ENCODE results near the gene WNT3A.
A peak's percentile ranks its signal among the peaks of the same experiment; 100 is the strongest.

WNT3A gene

GRCh38 chr1:228109073-228109961 is 102.5 kb downstream of the WNT3A start, which contains the start of gene MRPL55 (continued):
- TF ChIP-seq ZNF621 (tag by site-specific recombination; IDR thresholded peaks at IDR 0.05): no peak
- TF ChIP-seq ZNF394 (tag by site-specific recombination; IDR thresholded peaks at IDR 0.05; ENCODE audit: borderline replicate concordance): peak; percentile 56; the same call in 1 of the 2 replicates
- TF ChIP-seq, protein P1, sequence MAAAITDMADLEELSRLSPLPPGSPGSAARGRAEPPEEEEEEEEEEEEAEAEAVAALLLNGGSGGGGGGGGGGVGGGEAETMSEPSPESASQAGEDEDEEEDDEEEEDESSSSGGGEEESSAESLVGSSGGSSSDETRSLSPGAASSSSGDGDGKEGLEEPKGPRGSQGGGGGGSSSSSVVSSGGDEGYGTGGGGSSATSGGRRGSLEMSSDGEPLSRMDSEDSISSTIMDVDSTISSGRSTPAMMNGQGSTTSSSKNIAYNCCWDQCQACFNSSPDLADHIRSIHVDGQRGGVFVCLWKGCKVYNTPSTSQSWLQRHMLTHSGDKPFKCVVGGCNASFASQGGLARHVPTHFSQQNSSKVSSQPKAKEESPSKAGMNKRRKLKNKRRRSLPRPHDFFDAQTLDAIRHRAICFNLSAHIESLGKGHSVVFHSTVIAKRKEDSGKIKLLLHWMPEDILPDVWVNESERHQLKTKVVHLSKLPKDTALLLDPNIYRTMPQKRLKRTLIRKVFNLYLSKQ (tag by site-specific recombination; IDR thresholded peaks at IDR 0.05; ENCODE audit: borderline replicate concordance): no peak
- TF ChIP-seq GLIS2 (tag by site-specific recombination; IDR thresholded peaks at IDR 0.05): peak; percentile 99
- TF ChIP-seq, protein P2, sequence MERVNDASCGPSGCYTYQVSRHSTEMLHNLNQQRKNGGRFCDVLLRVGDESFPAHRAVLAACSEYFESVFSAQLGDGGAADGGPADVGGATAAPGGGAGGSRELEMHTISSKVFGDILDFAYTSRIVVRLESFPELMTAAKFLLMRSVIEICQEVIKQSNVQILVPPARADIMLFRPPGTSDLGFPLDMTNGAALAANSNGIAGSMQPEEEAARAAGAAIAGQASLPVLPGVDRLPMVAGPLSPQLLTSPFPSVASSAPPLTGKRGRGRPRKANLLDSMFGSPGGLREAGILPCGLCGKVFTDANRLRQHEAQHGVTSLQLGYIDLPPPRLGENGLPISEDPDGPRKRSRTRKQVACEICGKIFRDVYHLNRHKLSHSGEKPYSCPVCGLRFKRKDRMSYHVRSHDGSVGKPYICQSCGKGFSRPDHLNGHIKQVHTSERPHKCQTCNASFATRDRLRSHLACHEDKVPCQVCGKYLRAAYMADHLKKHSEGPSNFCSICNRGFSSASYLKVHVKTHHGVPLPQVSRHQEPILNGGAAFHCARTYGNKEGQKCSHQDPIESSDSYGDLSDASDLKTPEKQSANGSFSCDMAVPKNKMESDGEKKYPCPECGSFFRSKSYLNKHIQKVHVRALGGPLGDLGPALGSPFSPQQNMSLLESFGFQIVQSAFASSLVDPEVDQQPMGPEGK (tag by site-specific recombination; IDR thresholded peaks at IDR 0.05): peak; percentile 96
- TF ChIP-seq ZNF701 (tag by site-specific recombination; IDR thresholded peaks at IDR 0.05): no peak
- TF ChIP-seq SALL2 (tag by site-specific recombination; IDR thresholded peaks at IDR 0.05; ENCODE audit: borderline replicate concordance): no peak
- peak; percentile 100 for TF ChIP-seq KLF8 (tag by site-specific recombination; IDR thresholded peaks at IDR 0.05)
- TF ChIP-seq ZBTB21 (tag by site-specific recombination; IDR thresholded peaks at IDR 0.05): peak; percentile 100
- TF ChIP-seq ZNF416 (tag by site-specific recombination; IDR thresholded peaks at IDR 0.05): no peak
- TF ChIP-seq PRDM1 (tag by site-specific recombination; IDR thresholded peaks at IDR 0.05): no peak
- peak; percentile 57 for TF ChIP-seq YY1 (tag by site-specific recombination; IDR thresholded peaks at IDR 0.05)
- TF ChIP-seq ZNF18 (tag by site-specific recombination; IDR thresholded peaks at IDR 0.05): peak; percentile 44; the same call in 1 of the 2 replicates
- 0 out of 2 replicates have a peak, but pooled peaks have one; percentile 13 for TF ChIP-seq ZNF792 (tag by site-specific recombination; IDR thresholded peaks at IDR 0.05)
- TF ChIP-seq, protein P3, sequence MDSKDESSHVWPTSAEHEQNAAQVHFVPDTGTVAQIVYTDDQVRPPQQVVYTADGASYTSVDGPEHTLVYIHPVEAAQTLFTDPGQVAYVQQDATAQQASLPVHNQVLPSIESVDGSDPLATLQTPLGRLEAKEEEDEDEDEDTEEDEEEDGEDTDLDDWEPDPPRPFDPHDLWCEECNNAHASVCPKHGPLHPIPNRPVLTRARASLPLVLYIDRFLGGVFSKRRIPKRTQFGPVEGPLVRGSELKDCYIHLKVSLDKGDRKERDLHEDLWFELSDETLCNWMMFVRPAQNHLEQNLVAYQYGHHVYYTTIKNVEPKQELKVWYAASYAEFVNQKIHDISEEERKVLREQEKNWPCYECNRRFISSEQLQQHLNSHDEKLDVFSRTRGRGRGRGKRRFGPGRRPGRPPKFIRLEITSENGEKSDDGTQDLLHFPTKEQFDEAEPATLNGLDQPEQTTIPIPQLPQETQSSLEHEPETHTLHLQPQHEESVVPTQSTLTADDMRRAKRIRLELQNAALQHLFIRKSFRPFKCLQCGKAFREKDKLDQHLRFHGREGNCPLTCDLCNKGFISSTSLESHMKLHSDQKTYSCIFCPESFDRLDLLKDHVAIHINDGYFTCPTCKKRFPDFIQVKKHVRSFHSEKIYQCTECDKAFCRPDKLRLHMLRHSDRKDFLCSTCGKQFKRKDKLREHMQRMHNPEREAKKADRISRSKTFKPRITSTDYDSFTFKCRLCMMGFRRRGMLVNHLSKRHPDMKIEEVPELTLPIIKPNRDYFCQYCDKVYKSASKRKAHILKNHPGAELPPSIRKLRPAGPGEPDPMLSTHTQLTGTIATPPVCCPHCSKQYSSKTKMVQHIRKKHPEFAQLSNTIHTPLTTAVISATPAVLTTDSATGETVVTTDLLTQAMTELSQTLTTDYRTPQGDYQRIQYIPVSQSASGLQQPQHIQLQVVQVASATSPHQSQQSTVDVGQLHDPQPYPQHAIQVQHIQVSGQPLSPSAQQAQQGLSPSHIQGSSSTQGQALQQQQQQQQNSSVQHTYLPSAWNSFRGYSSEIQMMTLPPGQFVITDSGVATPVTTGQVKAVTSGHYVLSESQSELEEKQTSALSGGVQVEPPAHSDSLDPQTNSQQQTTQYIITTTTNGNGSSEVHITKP (tag by site-specific recombination; IDR thresholded peaks at IDR 0.05): peak; percentile 67
- TF ChIP-seq ZNF221 (tag by site-specific recombination; IDR thresholded peaks at IDR 0.05; ENCODE audit: borderline replicate concordance): no peak
- no peak for TF ChIP-seq ZNF530 (tag by site-specific recombination; IDR thresholded peaks at IDR 0.05; ENCODE audit: low read depth)
- TF ChIP-seq, protein P4, sequence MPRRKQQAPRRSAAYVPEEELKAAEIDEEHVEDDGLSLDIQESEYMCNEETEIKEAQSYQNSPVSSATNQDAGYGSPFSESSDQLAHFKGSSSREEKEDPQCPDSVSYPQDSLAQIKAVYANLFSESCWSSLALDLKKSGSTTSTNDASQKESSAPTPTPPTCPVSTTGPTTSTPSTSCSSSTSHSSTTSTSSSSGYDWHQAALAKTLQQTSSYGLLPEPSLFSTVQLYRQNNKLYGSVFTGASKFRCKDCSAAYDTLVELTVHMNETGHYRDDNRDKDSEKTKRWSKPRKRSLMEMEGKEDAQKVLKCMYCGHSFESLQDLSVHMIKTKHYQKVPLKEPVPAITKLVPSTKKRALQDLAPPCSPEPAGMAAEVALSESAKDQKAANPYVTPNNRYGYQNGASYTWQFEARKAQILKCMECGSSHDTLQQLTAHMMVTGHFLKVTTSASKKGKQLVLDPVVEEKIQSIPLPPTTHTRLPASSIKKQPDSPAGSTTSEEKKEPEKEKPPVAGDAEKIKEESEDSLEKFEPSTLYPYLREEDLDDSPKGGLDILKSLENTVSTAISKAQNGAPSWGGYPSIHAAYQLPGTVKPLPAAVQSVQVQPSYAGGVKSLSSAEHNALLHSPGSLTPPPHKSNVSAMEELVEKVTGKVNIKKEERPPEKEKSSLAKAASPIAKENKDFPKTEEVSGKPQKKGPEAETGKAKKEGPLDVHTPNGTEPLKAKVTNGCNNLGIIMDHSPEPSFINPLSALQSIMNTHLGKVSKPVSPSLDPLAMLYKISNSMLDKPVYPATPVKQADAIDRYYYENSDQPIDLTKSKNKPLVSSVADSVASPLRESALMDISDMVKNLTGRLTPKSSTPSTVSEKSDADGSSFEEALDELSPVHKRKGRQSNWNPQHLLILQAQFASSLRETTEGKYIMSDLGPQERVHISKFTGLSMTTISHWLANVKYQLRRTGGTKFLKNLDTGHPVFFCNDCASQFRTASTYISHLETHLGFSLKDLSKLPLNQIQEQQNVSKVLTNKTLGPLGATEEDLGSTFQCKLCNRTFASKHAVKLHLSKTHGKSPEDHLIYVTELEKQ (tag by site-specific recombination; IDR thresholded peaks at IDR 0.05; ENCODE audit: borderline replicate concordance): peak; percentile 11; the same call in 1 of the 2 replicates
- TF ChIP-seq ZSCAN16 (tag by site-specific recombination; IDR thresholded peaks at IDR 0.05): no peak
- peak; percentile 65; the same call in 1 of the 2 replicates for TF ChIP-seq ZBTB20 (tag by site-specific recombination; IDR thresholded peaks at IDR 0.05)
- peak; percentile 99 for TF ChIP-seq ZBTB8A (tag by site-specific recombination; IDR thresholded peaks at IDR 0.05)
- peak; percentile 86; the same call in 1 of the 2 replicates for TF ChIP-seq KLF7 (tag by site-specific recombination; IDR thresholded peaks at IDR 0.05; ENCODE audit: borderline replicate concordance)
- peak; percentile 64; the same call in 1 of the 2 replicates for TF ChIP-seq ZNF692 (tag by site-specific recombination; IDR thresholded peaks at IDR 0.05)
- TF ChIP-seq ZNF140 (tag by site-specific recombination; IDR thresholded peaks at IDR 0.05): no peak
